ENCODE results near the gene EWSR1. TPM values are rescaled to one million over a fixed set of nuclear protein-coding genes. Genes with fewer than 3 reads are reported as not detected.

EWSR1 gene
- polyA plus RNA-seq, 5 donors, result 313 to 369 (median 340) TPM

DNA sequence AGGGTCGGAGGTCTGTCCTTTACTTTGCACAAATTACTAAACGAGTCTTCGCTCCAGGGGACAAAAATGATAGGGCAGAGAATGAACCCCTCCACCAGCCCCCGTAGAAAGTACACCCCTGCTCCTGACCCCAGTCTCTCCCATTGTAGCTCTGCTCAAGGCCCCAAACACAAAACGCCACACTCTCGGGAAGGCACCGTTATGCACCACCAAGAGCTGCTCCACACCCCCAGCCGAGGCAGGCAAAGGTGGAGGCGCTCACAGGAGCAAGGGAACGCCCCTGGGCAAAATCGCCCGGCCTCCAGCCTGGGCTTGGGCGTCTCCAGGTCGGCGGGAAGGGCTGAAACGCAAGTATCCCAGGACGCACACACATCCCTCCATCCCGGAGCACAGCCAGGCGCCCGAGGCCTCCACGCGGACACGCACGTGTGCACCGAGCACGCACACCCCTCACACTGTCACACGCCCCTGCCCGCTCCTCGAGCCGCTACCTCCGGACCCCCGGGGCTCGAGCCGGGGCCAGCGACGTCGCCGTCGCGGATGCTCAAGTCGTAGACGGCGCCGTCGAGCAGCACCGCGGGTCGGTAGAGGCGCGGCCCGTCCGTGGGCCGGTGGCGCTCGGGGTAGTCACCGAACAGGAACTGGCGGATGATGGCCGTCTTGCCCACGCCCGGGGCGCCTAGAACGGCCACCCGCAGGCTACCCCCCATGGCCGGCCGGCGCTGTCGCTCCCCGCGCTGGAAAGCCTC lies 46.6 kb downstream of the EWSR1 start:
- DNase-seq, result no peak

GRCh38 chr22:29315286-29316140 lies 47.4 kb downstream of the EWSR1 start, which contains the start of gene RASL10A:
Gene RASL10A, minus strand, starts transcription at chr22:29315697. Its CDS starts 451 bp downstream, at chr22:29315246.
- DNase-seq, result no peak

DNA sequence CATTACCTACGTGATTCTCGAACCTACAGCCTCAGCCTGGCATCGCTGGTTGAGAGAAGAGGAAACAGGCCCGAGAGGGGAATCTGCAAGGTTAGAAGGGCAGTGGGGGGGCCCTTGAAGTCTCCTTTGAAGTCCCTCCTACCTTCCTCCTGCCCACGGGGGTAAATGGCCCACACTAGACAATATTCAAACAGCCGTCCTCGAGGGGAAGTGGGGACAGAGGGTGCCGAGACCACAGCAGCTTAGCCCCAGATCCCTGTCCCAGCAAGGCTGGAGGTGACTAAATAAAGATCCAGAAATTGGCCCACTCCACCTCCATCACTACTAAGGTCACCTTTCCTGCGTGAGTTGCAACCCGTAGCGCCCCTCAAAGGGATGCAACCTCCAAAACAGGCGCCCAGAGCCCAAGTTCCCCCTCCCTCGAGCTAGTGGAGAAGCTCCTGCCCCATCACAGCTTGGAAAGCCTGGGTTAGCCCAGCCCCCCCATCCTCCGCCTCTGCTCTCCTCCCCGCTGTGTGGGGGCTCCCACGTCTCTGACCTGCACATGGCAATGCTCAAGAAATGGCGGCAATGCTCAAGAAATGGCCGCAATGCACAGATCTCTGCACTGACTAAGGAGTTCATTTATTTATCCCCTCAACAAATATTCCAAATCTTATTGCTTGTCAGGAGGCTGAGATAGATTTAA lies 48.2 kb downstream of the EWSR1 start:
- DNase-seq, result no peak

DNA sequence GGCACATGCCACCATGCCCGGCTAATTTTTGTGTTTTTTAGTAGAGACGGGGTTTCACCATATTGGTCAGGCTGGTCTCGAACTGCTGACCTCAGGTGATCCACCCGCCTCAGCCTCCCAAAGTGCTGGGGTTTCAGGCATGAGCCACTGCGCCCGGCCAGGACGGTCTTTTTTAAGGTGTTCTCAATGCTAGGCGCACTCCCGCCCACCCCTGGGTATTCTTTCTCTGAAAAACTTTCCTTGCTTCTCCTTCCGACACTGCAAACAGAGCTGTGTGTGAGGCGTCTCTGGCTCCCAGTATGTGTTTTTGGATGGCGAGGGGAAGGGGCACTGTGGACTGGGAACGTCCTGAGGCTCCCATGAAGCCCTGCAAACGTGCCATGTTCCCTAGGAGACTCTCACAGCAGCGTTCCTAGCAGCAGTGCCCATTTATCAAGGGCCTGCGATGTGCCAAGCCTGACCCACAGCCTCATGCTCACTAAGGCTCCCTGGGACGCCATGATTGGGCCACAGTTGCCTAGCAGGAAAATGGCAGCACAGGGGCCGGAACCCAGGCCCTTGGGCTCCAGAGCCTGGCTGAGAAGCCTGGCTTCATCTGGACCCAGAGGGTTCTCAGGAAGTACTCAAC lies 49.9 kb downstream of the EWSR1 start:
- DNase-seq, result no peak

GRCh38 chr22:29319072-29319471 lies 51.0 kb downstream of the EWSR1 start:
- DNase-seq, result no peak

- no peak for DNase-seq
Measured at GRCh38 chr22:29320546-29320945, 52.5 kb downstream of the EWSR1 start.

DNA sequence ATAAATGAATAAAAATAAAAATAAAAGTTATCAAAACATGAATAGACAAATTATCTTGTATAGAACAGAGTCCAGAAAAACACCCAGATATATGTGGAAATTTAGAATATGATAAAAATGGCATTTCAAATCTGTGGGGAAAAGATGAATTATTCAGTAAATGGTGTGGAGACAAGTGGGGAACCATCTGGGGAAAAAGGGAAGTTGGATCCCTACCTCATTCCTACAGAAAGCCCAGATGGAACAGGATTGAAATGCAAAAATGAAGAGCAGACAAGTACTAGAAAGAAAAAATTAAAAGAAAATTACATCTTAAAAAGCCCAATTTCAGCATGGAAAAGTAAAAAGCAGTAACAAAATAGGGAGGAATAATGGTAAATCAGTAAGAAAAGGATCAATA lies 55.6 kb downstream of the EWSR1 start:
- DNase-seq, result no peak

DNA sequence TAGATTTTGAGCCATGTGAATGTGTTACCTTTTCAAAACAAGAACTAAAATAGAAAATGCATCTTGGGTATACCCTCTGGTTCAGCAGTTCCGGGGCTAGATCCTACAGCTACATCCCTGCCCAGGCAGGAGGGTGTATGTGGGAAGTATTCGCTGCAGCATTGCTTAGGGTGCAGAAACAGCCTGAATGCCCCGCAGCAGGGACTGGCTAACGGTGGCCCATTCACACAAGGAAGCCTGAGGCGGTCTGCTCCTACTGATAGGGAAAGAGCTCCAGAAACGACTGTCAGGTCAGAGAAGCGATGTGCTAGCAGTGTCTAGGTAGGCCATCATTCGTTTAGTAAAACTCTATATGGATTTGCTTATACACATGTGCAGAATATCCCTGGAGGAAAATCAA lies 57.3 kb downstream of the EWSR1 start:
- no peak for DNase-seq

DNA sequence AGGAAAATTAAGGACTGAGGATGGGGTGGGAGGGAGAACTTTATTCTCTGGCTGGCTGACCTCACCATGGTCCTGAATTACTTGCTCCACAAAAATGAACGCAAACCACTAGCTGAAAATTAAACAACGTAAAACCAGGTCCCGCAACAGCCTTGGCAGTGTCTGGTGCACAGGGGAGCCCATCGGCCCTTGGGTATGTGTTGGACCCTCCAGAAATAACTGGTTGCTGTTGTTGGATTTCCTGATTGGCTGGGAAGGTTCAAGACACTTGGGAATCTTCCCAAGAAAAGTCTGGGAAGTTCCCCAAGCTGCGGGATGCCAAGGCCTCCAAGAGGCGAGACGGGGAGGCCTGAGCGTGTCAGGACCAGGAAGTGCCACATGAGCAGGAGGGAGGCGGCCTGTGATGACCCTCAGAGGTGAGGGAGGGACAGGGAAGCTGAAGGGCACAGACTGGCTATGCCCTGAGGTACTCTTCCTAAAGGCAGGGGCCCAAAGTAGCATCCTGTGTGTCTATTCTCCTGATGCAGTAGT lies 57.8 kb downstream of the EWSR1 start:
- DNase-seq, result no peak

GRCh38 chr22:29326481-29326880 lies 58.4 kb downstream of the EWSR1 start:
- no peak for DNase-seq

GRCh38 chr22:29327089-29327764 lies 59.2 kb downstream of the EWSR1 start:
- DNase-seq, result no peak

DNA sequence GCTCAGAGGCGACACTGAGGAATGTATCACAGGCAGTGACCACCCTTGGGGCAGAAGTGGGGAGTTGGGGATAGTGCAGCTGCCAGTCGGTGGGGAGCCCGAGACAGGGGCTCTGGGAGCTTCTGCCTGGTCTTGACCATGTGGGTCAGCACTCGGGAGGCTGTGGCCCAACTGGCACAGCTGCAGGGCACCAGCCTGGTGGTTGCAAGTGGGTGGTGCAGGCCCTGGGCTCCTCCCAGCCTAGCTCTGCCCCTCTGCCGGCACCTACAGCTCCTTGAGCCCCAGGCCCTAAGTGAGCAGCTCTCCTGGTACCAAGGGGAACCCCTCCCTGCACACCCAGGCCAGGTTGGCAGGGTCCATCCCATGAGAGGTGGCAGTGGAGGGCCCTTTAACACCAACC lies 60.0 kb downstream of the EWSR1 start:
- no peak for DNase-seq

GRCh38 chr22:29328566-29329500 lies 60.8 kb downstream of the EWSR1 start:
- DNase-seq, result no peak

- DNase-seq, result no peak
Measured at GRCh38 chr22:29329581-29329980, 61.5 kb downstream of the EWSR1 start.

GRCh38 chr22:29330291-29330690 lies 62.2 kb downstream of the EWSR1 start:
- DNase-seq, result no peak

GRCh38 chr22:29330753-29331152 lies 62.7 kb downstream of the EWSR1 start:
- peak in 1 of 2 donors; percentile 28 for DNase-seq

DNA sequence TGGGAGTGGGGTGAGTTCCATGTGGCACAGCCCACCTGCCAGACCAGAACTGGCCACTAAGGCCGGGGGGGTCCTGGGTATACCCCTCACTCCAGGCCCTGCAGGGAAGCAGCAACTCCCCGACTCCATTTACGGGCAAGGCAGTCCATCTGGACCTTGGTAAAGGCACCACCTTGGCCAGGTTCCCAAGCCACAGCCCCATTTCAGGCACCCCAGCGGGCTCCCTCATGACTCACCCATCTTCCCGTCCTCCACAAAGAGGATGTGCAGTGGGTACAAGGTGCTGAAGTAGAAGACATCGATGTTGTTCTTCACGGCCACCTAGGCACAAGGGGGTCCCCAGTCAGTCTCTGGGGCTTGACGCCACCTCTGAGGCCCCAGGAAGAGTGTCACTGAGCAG lies 63.1 kb downstream of the EWSR1 start:
- no peak for DNase-seq

DNA sequence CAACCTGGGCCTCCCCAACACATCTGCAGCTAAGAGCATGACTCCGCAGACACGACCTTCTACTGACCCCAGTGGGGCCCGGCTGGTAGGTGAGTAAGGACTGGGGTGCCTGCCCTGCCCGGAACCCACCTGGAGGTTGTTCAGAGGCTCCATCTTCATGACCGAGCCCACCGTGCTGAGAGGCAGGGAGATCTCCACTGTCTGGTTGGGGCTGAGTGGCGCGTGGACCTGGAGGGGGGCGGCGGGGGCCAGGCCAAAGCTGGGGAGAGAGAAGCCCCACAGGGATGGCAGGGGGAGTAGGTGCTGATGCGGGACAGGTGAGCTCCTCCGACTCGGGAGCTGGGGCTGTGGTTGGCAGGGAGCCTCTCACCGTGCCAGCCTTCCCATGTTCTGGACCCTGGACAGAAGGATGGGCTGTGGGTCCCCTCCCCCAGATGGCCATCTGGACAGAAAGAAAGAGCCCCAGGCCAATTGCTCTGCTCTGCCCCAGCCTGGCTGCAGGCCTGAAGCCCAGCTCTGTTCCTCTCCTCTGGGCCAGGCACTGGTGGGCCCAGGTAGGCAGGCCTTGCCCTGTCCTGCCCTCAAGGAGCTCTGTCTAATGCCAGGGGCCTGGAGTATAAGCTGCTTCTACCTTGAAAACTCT lies 63.7 kb downstream of the EWSR1 start:
- DNase-seq, result no peak

- DNase-seq, result no peak
Measured at GRCh38 chr22:29332886-29333496, 64.9 kb downstream of the EWSR1 start.

All from right lung (tissue), 5 donors.